SK-N-MC (cell line): Measurements from ENCODE around the gene PARD3B.

ENCODE experiments used
- EZH2 ChIP-seq: fragments of 200-600 bp; sonication (generic); IDR thresholded peaks from one replicate; pipeline ENCODE4 v1.6.1; 2017; ENCODE audit warnings: antibody characterized with exemption
- POLR2AphosphoS5 ChIP-seq: IDR thresholded peaks from 2 replicates; pipeline ENCODE4 v1.6.1; 2012; ENCODE audit warnings: mild to moderate bottlenecking, low read depth, low read length, borderline replicate concordance

DNA sequence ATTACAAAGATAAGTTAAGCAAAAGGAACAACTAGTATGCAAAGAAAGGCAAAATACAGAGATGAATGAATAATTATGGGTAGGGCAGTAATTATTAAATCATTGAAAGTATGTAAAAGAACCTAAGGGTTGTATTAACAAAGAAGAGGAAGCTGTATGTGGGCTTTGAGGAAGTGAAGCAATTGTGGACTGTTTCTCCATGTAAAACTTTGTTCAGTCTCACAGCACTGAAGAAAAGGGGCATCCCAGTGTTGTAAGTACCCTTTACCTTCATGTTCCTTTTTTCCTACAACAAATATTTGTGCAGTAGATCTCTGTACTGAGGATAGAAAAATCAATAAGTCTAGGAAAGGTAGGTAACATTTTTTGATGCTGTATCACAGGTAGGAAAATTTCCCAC is 748.3 kb downstream of the PARD3B start:
- TF ChIP-seq EZH2 (no peak), POLR2AphosphoS5 (no peak)
